ACC112 (cell line): ENCODE measurements around the gene POLR2H.

Experiments
- H2AFZ ChIP-seq: fragments of 200-600 bp; sonication (generic); one replicate; pipeline ENCODE4 v1.6.0; 2017; ENCODE audit warnings: antibody characterized with exemption, low read length; ENCODE audit not compliant: unreplicated experiment
- H3K27ac ChIP-seq: fragments of 200-600 bp; sonication (generic); 2 replicates; pipeline ENCODE4 v1.5.1; 2014; ENCODE audit warnings: low read depth, mild to moderate bottlenecking, antibody characterized with exemption, low read length, moderate library complexity
- H3K27me3 ChIP-seq: fragments of 200-600 bp; sonication (generic); 2 replicates; pipeline ENCODE4 v1.6.1; 2014; ENCODE audit warnings: mild to moderate bottlenecking, antibody characterized with exemption, low read length, moderate library complexity, mixed read lengths; ENCODE audit not compliant: insufficient read depth
- H3K36me3 ChIP-seq: fragments of 200-600 bp; sonication (generic); 2 replicates; pipeline ENCODE4 v1.6.1; 2016; ENCODE audit warnings: mild to moderate bottlenecking, antibody characterized with exemption, low read length, moderate library complexity, mixed read lengths; ENCODE audit not compliant: insufficient read depth
- H3K4me1 ChIP-seq: fragments of 200-600 bp; sonication (generic); one replicate; pipeline ENCODE4 v1.6.1; 2016; ENCODE audit warnings: low read length, mixed read lengths; ENCODE audit not compliant: insufficient read depth, unreplicated experiment, control insufficient read depth
- H3K4me3 ChIP-seq: fragments of 200-600 bp; sonication (generic); 2 replicates; pipeline ENCODE4 v1.5.1; 2014; ENCODE audit warnings: mild to moderate bottlenecking, low read depth, low read length
- H3K79me2 ChIP-seq: fragments of 200-600 bp; sonication (generic); one replicate; pipeline ENCODE4 v1.6.0; 2016; ENCODE audit warnings: low read length; ENCODE audit not compliant: control insufficient read depth, unreplicated experiment, insufficient read depth

The POLR2H gene

DNA sequence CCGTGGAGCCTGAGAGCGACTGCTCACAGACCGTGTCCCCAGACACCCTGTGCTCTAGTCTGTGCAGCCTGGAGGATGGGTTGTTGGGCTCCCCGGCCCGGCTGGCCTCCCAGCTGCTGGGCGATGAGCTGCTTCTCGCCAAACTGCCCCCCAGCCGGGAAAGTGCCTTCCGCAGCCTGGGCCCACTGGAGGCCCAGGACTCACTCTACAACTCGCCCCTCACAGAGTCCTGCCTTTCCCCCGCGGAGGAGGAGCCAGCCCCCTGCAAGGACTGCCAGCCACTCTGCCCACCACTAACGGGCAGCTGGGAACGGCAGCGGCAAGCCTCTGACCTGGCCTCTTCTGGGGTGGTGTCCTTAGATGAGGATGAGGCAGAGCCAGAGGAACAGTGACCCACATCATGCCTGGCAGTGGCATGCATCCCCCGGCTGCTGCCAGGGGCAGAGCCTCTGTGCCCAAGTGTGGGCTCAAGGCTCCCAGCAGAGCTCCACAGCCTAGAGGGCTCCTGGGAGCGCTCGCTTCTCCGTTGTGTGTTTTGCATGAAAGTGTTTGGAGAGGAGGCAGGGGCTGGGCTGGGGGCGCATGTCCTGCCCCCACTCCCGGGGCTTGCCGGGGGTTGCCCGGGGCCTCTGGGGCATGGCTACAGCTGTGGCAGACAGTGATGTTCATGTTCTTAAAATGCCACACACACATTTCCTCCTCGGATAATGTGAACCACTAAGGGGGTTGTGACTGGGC, 16.8 kb upstream of the POLR2H start:
- Histone ChIP-seq H3K27me3 (no peaks in the 10 kb centered on the region), H3K4me1 (peaks cover 15% of the 10 kb centered on the region), H3K4me3 (no peak overlapping the region), H3K79me2 (peaks cover 15% of the 10 kb centered on the region), H3K36me3 (peaks cover 3% of the 10 kb centered on the region; the same call in 1 of the 2 replicates), H3K27ac (no peak overlapping the region), H2AFZ (no peak overlapping the region)

DNA sequence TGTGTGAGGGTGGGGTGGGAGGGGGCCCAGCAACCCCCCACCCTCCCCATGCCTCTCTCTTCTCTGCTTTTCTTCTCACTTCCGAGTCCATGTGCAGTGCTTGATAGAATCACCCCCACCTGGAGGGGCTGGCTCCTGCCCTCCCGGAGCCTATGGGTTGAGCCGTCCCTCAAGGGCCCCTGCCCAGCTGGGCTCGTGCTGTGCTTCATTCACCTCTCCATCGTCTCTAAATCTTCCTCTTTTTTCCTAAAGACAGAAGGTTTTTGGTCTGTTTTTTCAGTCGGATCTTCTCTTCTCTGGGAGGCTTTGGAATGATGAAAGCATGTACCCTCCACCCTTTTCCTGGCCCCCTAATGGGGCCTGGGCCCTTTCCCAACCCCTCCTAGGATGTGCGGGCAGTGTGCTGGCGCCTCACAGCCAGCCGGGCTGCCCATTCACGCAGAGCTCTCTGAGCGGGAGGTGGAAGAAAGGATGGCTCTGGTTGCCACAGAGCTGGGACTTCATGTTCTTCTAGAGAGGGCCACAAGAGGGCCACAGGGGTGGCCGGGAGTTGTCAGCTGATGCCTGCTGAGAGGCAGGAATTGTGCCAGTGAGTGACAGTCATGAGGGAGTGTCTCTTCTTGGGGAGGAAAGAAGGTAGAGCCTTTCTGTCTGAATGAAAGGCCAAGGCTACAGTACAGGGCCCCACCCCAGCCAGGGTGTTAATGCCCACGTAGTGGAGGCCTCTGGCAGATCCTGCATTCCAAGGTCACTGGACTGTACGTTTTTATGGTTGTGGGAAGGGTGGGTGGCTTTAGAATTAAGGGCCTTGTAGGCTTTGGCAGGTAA, 16.0 kb upstream of the POLR2H start:
- no peak overlapping the region for H2AFZ ChIP-seq
- H3K36me3 ChIP-seq, result peaks cover 3% of the 10 kb centered on the region; the same call in 1 of the 2 replicates
- no peak overlapping the region for H3K27ac ChIP-seq

DNA sequence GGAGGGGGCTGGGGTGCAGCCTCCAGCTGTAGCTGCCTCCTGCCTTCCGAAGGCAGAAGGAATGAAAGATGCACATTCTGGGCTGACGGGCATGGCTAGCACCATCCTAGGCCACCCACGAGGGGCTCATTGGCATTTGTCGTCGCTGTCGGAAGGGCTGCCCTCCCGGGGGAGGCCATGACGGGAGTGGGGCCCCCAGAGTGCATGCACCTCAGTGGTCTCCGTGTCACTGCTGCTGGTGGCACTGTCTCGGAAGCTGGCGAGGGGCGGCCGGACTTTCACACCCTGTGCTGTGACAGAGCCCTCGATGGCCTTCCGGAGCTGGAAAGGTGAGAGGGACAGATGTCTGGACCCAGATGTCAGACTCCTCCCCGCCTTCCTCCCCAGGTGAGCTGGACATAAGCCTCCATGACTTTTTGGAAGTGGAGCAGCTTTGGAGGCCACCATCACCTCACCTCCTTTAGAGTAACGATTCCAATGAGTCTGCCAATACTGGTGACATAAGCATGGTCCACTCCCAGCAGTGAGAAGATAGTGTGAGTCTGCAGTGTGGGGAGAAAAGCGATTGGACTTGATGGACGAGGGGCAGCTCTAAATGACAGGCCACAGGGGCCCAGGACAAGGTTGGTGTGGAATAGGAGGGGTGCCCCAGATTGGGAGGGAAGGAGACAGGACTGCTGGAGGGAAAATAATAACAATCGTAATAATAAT, 14.9 kb upstream of the POLR2H start:
- H3K4me3 ChIP-seq, result no peak overlapping the region
- no peak overlapping the region for H3K27ac ChIP-seq
- peaks cover 2% of the 10 kb centered on the region for H3K79me2 ChIP-seq
- H3K36me3 ChIP-seq, result peaks cover 3% of the 10 kb centered on the region; the same call in 1 of the 2 replicates
- no peaks in the 10 kb centered on the region for H3K27me3 ChIP-seq
- peaks cover 5% of the 10 kb centered on the region for H3K4me1 ChIP-seq
- H2AFZ ChIP-seq, result no peak overlapping the region

More for the DNA sequence above, 16.0 kb upstream of the POLR2H start:
- no peaks in the 10 kb centered on the region for H3K27me3 ChIP-seq
- peaks cover 13% of the 10 kb centered on the region for H3K4me1 ChIP-seq
- no peak overlapping the region for H3K4me3 ChIP-seq
- H3K79me2 ChIP-seq, result peaks cover 12% of the 10 kb centered on the region

DNA sequence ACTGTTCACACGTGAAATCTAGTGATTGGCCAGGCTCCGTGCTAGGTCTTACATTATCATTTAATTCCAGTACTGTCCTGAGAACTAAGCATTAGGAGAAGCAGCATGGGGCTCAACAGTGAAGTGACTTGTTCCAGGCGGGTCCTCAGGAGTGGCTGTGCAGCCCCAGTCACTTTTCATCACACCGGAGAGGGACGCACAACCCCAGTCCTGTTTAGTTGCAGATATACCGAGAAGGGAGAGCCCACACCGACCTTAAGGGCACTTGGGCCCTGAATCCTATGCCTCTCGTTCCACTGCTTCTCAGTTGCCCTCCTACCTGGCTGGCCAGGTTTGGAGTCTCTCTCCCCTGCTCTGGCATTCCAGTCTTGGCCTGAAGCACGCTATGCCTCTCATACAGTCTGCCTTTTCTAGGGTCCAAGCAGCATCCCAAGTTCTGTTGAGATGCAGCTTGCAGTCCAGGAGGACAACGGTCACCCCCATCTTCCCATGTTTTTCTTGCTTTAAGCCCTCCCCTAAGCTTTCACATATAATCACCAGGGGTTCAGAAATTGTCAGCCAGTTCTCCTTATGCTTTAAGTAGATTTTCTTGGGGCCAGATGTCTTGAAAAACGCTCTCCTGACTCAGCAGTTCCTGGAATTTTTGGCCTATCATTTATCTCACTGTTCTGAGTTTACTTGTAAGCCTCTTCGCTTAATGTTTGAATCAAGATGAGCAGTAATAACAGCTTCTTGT, 14.0 kb upstream of the POLR2H start:
- Histone ChIP-seq H3K79me2 (no peaks in the 10 kb centered on the region), H3K27ac (no peak overlapping the region), H3K36me3 (no peaks in the 10 kb centered on the region), H3K4me1 (peaks cover 5% of the 10 kb centered on the region), H3K4me3 (no peak overlapping the region), H2AFZ (no peak overlapping the region), H3K27me3 (no peaks in the 10 kb centered on the region)

- Histone ChIP-seq H3K79me2 (no peaks in the 10 kb centered on the region), H3K4me1 (peaks cover 5% of the 10 kb centered on the region), H3K27ac (no peak overlapping the region), H2AFZ (no peak overlapping the region), H3K27me3 (no peaks in the 10 kb centered on the region), H3K4me3 (no peak overlapping the region), H3K36me3 (no peaks in the 10 kb centered on the region)
Measured at GRCh38 chr3:184348057-184348382, 13.5 kb upstream of the POLR2H start.

DNA sequence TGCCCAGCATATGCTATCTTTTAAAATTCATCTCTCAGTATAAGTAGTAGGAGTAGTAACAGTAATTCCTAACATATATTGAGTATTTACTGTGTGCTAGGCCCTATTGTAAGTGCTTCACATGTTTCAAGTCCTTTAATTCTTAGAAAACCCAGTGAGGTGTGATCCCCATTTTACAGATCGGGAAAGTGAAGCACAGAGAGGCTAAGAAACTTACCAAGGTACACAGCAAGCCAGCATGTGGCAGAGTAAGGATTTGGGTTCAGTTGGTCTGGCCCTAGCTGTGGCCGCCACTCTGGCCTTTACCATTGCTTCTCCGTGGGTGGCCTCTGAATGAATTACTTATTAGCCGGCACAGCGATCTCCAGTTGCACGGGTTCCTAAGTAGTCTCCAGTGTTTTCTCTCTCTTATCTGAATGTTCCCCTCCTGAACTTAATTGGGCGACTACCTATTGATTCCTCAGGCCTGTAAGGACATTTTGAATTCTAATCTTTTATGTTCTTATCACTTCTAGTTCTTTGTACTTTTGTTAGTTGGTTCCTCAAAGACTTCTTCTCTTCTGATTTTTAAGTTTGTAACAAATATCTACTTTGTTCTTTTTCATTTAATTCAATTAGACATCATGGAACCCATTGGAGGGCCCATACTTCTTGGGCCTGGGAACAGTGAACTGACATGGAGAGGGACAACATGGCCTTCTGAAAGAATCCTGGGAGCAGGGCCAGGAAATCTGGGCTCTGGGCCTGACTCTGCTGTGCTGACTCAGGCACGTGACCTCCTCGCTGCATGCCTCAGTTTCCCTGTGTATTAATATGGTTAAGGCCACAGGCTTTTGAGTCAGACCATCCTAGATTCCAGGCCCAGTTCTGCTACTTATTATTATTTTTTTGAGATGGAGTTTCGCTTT, 11.7 kb upstream of the POLR2H start:
- H2AFZ ChIP-seq, result no peak overlapping the region
- H3K27ac ChIP-seq, result no peak overlapping the region
- H3K79me2 ChIP-seq, result no peaks in the 10 kb centered on the region
- H3K4me3 ChIP-seq, result no peak overlapping the region
- H3K36me3 ChIP-seq, result no peaks in the 10 kb centered on the region
- no peaks in the 10 kb centered on the region for H3K27me3 ChIP-seq
- peaks cover 5% of the 10 kb centered on the region for H3K4me1 ChIP-seq

GRCh38 chr3:184350618-184351017, 10.9 kb upstream of the POLR2H start:
- Histone ChIP-seq H3K27me3 (no peaks in the 10 kb centered on the region), H3K27ac (no peak overlapping the region), H3K36me3 (peaks cover 3% of the 10 kb centered on the region; the same call in 1 of the 2 replicates), H3K4me1 (peaks cover under 1% of the 10 kb centered on the region), H2AFZ (no peak overlapping the region), H3K4me3 (no peak overlapping the region), H3K79me2 (no peaks in the 10 kb centered on the region)

DNA sequence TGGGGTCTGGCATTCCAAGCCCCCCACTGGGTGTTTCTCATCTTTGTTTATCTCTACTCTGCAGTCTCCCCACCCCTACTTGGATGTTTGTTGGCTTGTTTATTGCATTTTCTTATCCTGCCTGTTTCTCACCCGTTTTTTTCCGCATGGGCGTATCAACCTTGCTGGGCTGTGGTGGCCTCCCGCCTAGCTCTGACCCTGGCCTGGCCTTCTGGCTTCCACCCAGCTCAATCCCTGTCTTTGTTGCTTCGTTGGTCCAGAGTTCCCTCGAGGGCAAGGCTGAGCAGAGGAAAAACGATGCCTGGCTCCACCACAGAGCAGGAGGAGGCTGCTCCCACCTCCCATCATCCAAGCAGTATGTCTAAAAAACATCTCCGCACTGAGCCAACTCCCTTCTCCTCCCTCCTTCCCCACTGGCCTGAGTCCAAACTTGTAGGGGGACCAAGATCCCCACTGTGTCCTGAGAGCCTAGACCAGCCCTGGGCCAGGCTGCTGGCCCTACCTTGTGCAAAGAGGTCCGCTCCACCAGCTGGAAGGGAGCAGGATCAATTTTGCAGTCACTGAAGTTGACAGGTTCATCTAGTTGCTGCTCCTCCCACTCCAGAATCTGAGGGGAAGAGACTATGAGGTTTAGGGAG, 9.9 kb upstream of the POLR2H start:
- no peaks in the 10 kb centered on the region for H3K27me3 ChIP-seq
- H3K4me3 ChIP-seq, result no peak overlapping the region
- H3K4me1 ChIP-seq, result peaks cover 3% of the 10 kb centered on the region
- H3K27ac ChIP-seq, result no peak overlapping the region
- no peaks in the 10 kb centered on the region for H3K79me2 ChIP-seq
- peaks cover 3% of the 10 kb centered on the region; the same call in 1 of the 2 replicates for H3K36me3 ChIP-seq
- no peak overlapping the region for H2AFZ ChIP-seq

GRCh38 chr3:184352149-184352785, 9.2 kb upstream of the POLR2H start:
- H3K36me3 ChIP-seq, result peaks cover 3% of the 10 kb centered on the region; the same call in 1 of the 2 replicates

More at GRCh38 chr3:184352149-184352785, 9.2 kb upstream of the POLR2H start:
- no peak overlapping the region for H3K27ac ChIP-seq
- H3K27me3 ChIP-seq, result no peaks in the 10 kb centered on the region
- H3K4me3 ChIP-seq, result no peak overlapping the region
- H3K79me2 ChIP-seq, result no peaks in the 10 kb centered on the region
- H2AFZ ChIP-seq, result no peak overlapping the region
- H3K4me1 ChIP-seq, result peaks cover 3% of the 10 kb centered on the region
